Stimulated activated naive B cell treated with anti-CD40 and anti-IgM and Interleukin-4, amounts not matched to agents 10 μg/mL and 1 μg/mL and 100 μg/mL, for 72 hours (primary cell): Measurements from ENCODE around the gene SEC31B.
A peak's percentile ranks its signal among the peaks of the same experiment; 100 is the strongest.

Experiments
- ATAC-seq, 2 donors: fragments of 150-1000 bp; cut with Tn5 transposase; replicated peaks; 2 replicates each; pipeline ENCODE4 v1.10.0; 2021; ENCODE audit warnings: moderate library complexity in 1 of 2
- DNase-seq: peaks from one replicate; pipeline ENCODE4 v3.0.0; 2021
- H3K27ac Mint-ChIP-seq: one replicate; pipeline ENCODE4 v1.8.0; 2022; ENCODE audit warnings: mild to moderate bottlenecking, mixed read lengths
- H3K27me3 Mint-ChIP-seq, 2 donors: one replicate each; pipeline ENCODE4 v1.8.0; 2022; ENCODE audit warnings: mixed read lengths in 2 of 2
- H3K36me3 Mint-ChIP-seq, 2 donors: one replicate each; pipeline ENCODE4 v1.8.0; 2022; ENCODE audit warnings: mixed read lengths in 2 of 2, mild to moderate bottlenecking in 1 of 2
- H3K4me1 Mint-ChIP-seq, 2 donors: one replicate each; pipeline ENCODE4 v1.8.0; 2022; ENCODE audit warnings: mixed read lengths in 2 of 2, mild to moderate bottlenecking in 1 of 2
- H3K4me3 Mint-ChIP-seq, 2 donors: one replicate each; pipeline ENCODE4 v1.8.0; 2022; ENCODE audit warnings: mild to moderate bottlenecking in 2 of 2, mixed read lengths in 2 of 2, moderate library complexity in 1 of 2
- H3K9me3 Mint-ChIP-seq, 2 donors: one replicate each; pipeline ENCODE4 v1.8.0; 2022; ENCODE audit warnings: mixed read lengths in 2 of 2, mild to moderate bottlenecking in 1 of 2

Gene SEC31B

GRCh38 chr10:100551196-100551595 lies 31.5 kb upstream of the SEC31B start:
- ATAC-seq (peak; percentile 70 to 84), DNase-seq (no peak)
- no peak overlapping the region for H3K27ac Mint-ChIP-seq
- no peaks in the 10 kb centered on the region for H3K27me3 Mint-ChIP-seq
- peaks cover 22 to 35% of the 10 kb centered on the region in 2 donors for H3K4me1 Mint-ChIP-seq
- no peaks in the 10 kb centered on the region for H3K9me3 Mint-ChIP-seq
- peaks cover 49 to 58% of the 10 kb centered on the region in 2 donors for H3K36me3 Mint-ChIP-seq
- no peak overlapping the region for H3K4me3 Mint-ChIP-seq

- Mint-ChIP-seq H3K27ac (no peak overlapping the region), H3K27me3 (no peaks in the 10 kb centered on the region), H3K4me1 (no peaks in the 10 kb centered on the region), H3K36me3 (peaks cover 45 to 76% of the 10 kb centered on the region in 2 donors), H3K9me3 (no peaks in the 10 kb centered on the region), H3K4me3 (no peak overlapping the region)
- no peak for DNase-seq
- ATAC-seq: no peak
These were observed 25.3 kb upstream of the SEC31B start for GRCh38 chr10:100544950-100545349.

- H3K27ac Mint-ChIP-seq: peak overlapping the region; percentile 65
- H3K9me3 Mint-ChIP-seq: no peaks in the 10 kb centered on the region
- peak overlapping the region in 1 of 2 donors; percentile 50 for H3K4me3 Mint-ChIP-seq
- ATAC-seq (no peak), DNase-seq (no peak)
- peaks cover 19 to 27% of the 10 kb centered on the region in 2 donors for H3K36me3 Mint-ChIP-seq
- no peaks in the 10 kb centered on the region for H3K27me3 Mint-ChIP-seq
- H3K4me1 Mint-ChIP-seq: peaks cover 0 to 14% of the 10 kb centered on the region in 2 donors
These were observed 17.8 kb upstream of the SEC31B start for GRCh38 chr10:100537475-100537874.

GRCh38 chr10:100535715-100536353 lies 16.2 kb upstream of the SEC31B start, which contains the start of gene HIF1AN:
Gene HIF1AN (plus strand): TSS chr10:100535943. CDS start chr10:100535959, 16 bp downstream.
- no peak within 1 kb of the TSS for H3K27ac Mint-ChIP-seq

GRCh38 chr10:100535338-100535714 lies 15.7 kb upstream of the SEC31B start:
- peaks cover under 1 to 14% of the 10 kb centered on the region in 2 donors for H3K4me1 Mint-ChIP-seq
- no peak overlapping the region for H3K4me3 Mint-ChIP-seq
- no peak overlapping the region for H3K27ac Mint-ChIP-seq
- H3K36me3 Mint-ChIP-seq: peaks cover 7 to 12% of the 10 kb centered on the region in 2 donors
- H3K9me3 Mint-ChIP-seq: no peaks in the 10 kb centered on the region
- DNase-seq (no peak), ATAC-seq (peak; percentile 25 to 31)
- no peaks in the 10 kb centered on the region for H3K27me3 Mint-ChIP-seq

More at GRCh38 chr10:100535715-100536353, 16.2 kb upstream of the SEC31B start, which contains the start of gene HIF1AN:
- Mint-ChIP-seq H3K36me3 (peaks cover 10 to 17% of the 10 kb centered on the region in 2 donors), H3K4me1 (peaks cover 0 to 14% of the 10 kb centered on the region in 2 donors), H3K4me3 (no peak within 1 kb of the TSS), H3K27me3 (no peaks in the 10 kb centered on the region), H3K9me3 (no peaks in the 10 kb centered on the region)
- DNase-seq (peak; percentile 87), ATAC-seq (peak; percentile 97 to 98)

- Mint-ChIP-seq H3K9me3 (no peaks in the 10 kb centered on the region), H3K4me1 (peaks cover 6 to 18% of the 10 kb centered on the region in 2 donors), H3K27me3 (no peaks in the 10 kb centered on the region), H3K4me3 (no peak overlapping the region), H3K27ac (no peak overlapping the region), H3K36me3 (peaks cover 5 to 9% of the 10 kb centered on the region in 2 donors)
- DNase-seq: no peak
- ATAC-seq: no peak
These were observed 15.1 kb upstream of the SEC31B start for GRCh38 chr10:100534726-100535125.

GRCh38 chr10:100531761-100532160 lies 12.1 kb upstream of the SEC31B start:
- peaks cover 14 to 15% of the 10 kb centered on the region in 2 donors for H3K4me1 Mint-ChIP-seq
- peaks cover 5 to 10% of the 10 kb centered on the region in 2 donors for H3K36me3 Mint-ChIP-seq
- ATAC-seq: no peak
- no peaks in the 10 kb centered on the region for H3K27me3 Mint-ChIP-seq
- H3K27ac Mint-ChIP-seq: no peak overlapping the region
- H3K4me3 Mint-ChIP-seq: no peak overlapping the region
- no peak for DNase-seq
- H3K9me3 Mint-ChIP-seq: no peaks in the 10 kb centered on the region

GRCh38 chr10:100529475-100530298 lies 10.0 kb upstream of the SEC31B start, which contains the start of gene NDUFB8:
Gene NDUFB8 (minus strand): TSS chr10:100529871. CDS start chr10:100529851, 20 bp downstream.
- Mint-ChIP-seq H3K27ac (peak within 1 kb of the TSS; percentile 97), H3K27me3 (no peaks in the 10 kb centered on the region), H3K9me3 (no peaks in the 10 kb centered on the region), H3K4me1 (peaks cover 13 to 14% of the 10 kb centered on the region in 2 donors), H3K36me3 (peaks cover 14 to 29% of the 10 kb centered on the region in 2 donors), H3K4me3 (peak within 1 kb of the TSS; percentile 90 to 99)
- DNase-seq (peak; percentile 78), ATAC-seq (peak; percentile 88 to 90)

GRCh38 chr10:100528921-100529474 lies 9.3 kb upstream of the SEC31B start:
- peaks cover 18 to 34% of the 10 kb centered on the region in 2 donors for H3K36me3 Mint-ChIP-seq
- DNase-seq: no peak
- H3K4me3 Mint-ChIP-seq: peak overlapping the region; percentile 90 to 99
- peaks cover 13 to 14% of the 10 kb centered on the region in 2 donors for H3K4me1 Mint-ChIP-seq
- ATAC-seq: no peak
- H3K27me3 Mint-ChIP-seq: no peaks in the 10 kb centered on the region
- H3K9me3 Mint-ChIP-seq: no peaks in the 10 kb centered on the region
- peak overlapping the region; percentile 97 for H3K27ac Mint-ChIP-seq

- ATAC-seq (peak; percentile 49 to 52), DNase-seq (no peak)
- peaks cover 13 to 14% of the 10 kb centered on the region in 2 donors for H3K4me1 Mint-ChIP-seq
These were observed 8.6 kb upstream of the SEC31B start for GRCh38 chr10:100528123-100528886.

GRCh38 chr10:100524638-100525037 lies 5.0 kb upstream of the SEC31B start:
- peaks cover 32 to 53% of the 10 kb centered on the region in 2 donors for H3K36me3 Mint-ChIP-seq

More at GRCh38 chr10:100528123-100528886, 8.6 kb upstream of the SEC31B start:
- Mint-ChIP-seq H3K36me3 (peaks cover 25 to 41% of the 10 kb centered on the region in 2 donors), H3K27me3 (no peaks in the 10 kb centered on the region), H3K4me3 (peak overlapping the region; percentile 90 to 99), H3K9me3 (no peaks in the 10 kb centered on the region), H3K27ac (peak overlapping the region; percentile 97)

GRCh38 chr10:100524206-100524605 lies 4.5 kb upstream of the SEC31B start:
- Mint-ChIP-seq H3K27ac (no peak overlapping the region), H3K9me3 (no peaks in the 10 kb centered on the region), H3K4me3 (no peak overlapping the region), H3K36me3 (peaks cover 32 to 54% of the 10 kb centered on the region in 2 donors), H3K27me3 (peaks cover 3 to 4% of the 10 kb centered on the region in 2 donors), H3K4me1 (peaks cover 11% of the 10 kb centered on the region in 2 donors)
- no peak for DNase-seq
- no peak for ATAC-seq

More at GRCh38 chr10:100524638-100525037, 5.0 kb upstream of the SEC31B start:
- no peak overlapping the region for H3K27ac Mint-ChIP-seq
- no peaks in the 10 kb centered on the region for H3K27me3 Mint-ChIP-seq
- no peaks in the 10 kb centered on the region for H3K9me3 Mint-ChIP-seq
- ATAC-seq (no peak), DNase-seq (no peak)
- H3K4me1 Mint-ChIP-seq: peaks cover 7 to 9% of the 10 kb centered on the region in 2 donors
- no peak overlapping the region for H3K4me3 Mint-ChIP-seq

- ATAC-seq (no peak), DNase-seq (no peak)
- no peak overlapping the region for H3K4me3 Mint-ChIP-seq
- H3K4me1 Mint-ChIP-seq: peaks cover 10% of the 10 kb centered on the region in 2 donors
- peaks cover 11 to 13% of the 10 kb centered on the region in 2 donors for H3K27me3 Mint-ChIP-seq
- no peak overlapping the region for H3K27ac Mint-ChIP-seq
- H3K9me3 Mint-ChIP-seq: no peaks in the 10 kb centered on the region
- H3K36me3 Mint-ChIP-seq: peaks cover 31 to 53% of the 10 kb centered on the region in 2 donors
These were observed 3.3 kb upstream of the SEC31B start for GRCh38 chr10:100522945-100523344.
